ENCODE results near the gene GPR132. TPM values are rescaled to one million over a fixed set of nuclear protein-coding genes. Genes with fewer than 3 reads are reported as not detected.

Gene GPR132
- total and polyA plus RNA-seq, 3 experiments from 2014 or later, result 34.9 to 52.0 (median 51.3) TPM

GRCh38 chr14:105020815-105021655 is 44.2 kb downstream of the GPR132 start, which contains the start of gene CDCA4:
Gene CDCA4 (minus strand): TSS chr14:105021083. CDS start chr14:105011929, 9,154 bp downstream.
- peak within 1 kb of the TSS; percentile 90 to 99 (median 96) for H3K27ac Mint-ChIP-seq
- peaks cover 0 to 3% of the 10 kb centered on the region in 2 donors for H3K27me3 Mint-ChIP-seq
- H3K4me1 Mint-ChIP-seq, result peaks cover 57 to 78% (median 68%) of the 10 kb centered on the region in 3 donors

GRCh38 chr14:105019861-105020814 is 45.1 kb downstream of the GPR132 start:
- H3K27ac Mint-ChIP-seq, result peak overlapping the region; percentile 90 to 99 (median 96)
- peak overlapping the region; percentile 86 for H3K27ac ChIP-seq (ENCODE audit: low read depth, low read length)
- peak overlapping the region; percentile 69 for H3K4me3 ChIP-seq (ENCODE audit: low read length)
- H3K36me3 Mint-ChIP-seq, result peaks cover 0 to 24% (median 4%) of the 10 kb centered on the region in 3 donors
- no peaks in the 10 kb centered on the region for H3K9me3 ChIP-seq (ENCODE audit: low read length)
- ChIA-PET CTCF (interaction anchor here (1.0 to 4.1 kb wide), 8 partner anchors 9 to 44 kb away, joined by 3 to 47 read pairs (median 4); no protein-coding TSS in a partner anchor), POLR2A (interaction anchor here (0.9 to 4.4 kb wide), 7 partner anchors 12 to 281 kb away, joined by 3 to 20 read pairs (median 6); partner anchors contain the start of genes BRF1, CLBA1 and GPR132)
- peaks cover 0 to 3% of the 10 kb centered on the region in 2 donors for H3K27me3 Mint-ChIP-seq
- H3K4me1 ChIP-seq (ENCODE audit: insufficient read depth, low read length), result peaks cover 51% of the 10 kb centered on the region
- H3K4me1 Mint-ChIP-seq, result peaks cover 60 to 78% (median 69%) of the 10 kb centered on the region in 3 donors
- peak; percentile 61 to 80 (median 71) for DNase-seq
- H3K4me3 Mint-ChIP-seq, result peak overlapping the region; percentile 86 to 95 (median 93)
- H3K36me3 ChIP-seq (ENCODE audit: insufficient read depth, low read length), result no peaks in the 10 kb centered on the region
- no peaks in the 10 kb centered on the region for H3K27me3 ChIP-seq (ENCODE audit: insufficient read depth, low read length, poor library complexity, severe bottlenecking)
- H3K9me3 Mint-ChIP-seq, result no peaks in the 10 kb centered on the region

More at GRCh38 chr14:105020815-105021655, 44.2 kb downstream of the GPR132 start, which contains the start of gene CDCA4:
- peaks cover 0 to 20% (median 4%) of the 10 kb centered on the region in 3 donors for H3K36me3 Mint-ChIP-seq
- ChIA-PET POLR2A (interaction anchor here (0.9 to 4.4 kb wide), 6 partner anchors 11 to 280 kb away, joined by 4 to 20 read pairs (median 10); partner anchors contain the start of genes BRF1, CLBA1 and GPR132), CTCF (interaction anchor here (1.0 to 4.1 kb wide), 7 partner anchors 9 to 45 kb away, joined by 4 to 47 read pairs (median 4); no protein-coding TSS in a partner anchor)
- H3K27ac ChIP-seq (ENCODE audit: low read depth, low read length), result peak within 1 kb of the TSS; percentile 86
- peaks cover 49% of the 10 kb centered on the region for H3K4me1 ChIP-seq (ENCODE audit: insufficient read depth, low read length)
- H3K4me3 ChIP-seq (ENCODE audit: low read length), result peak within 1 kb of the TSS; percentile 69
- DNase-seq, result peak; percentile 96 to 98 (median 97)
- H3K27me3 ChIP-seq (ENCODE audit: insufficient read depth, low read length, poor library complexity, severe bottlenecking), result no peaks in the 10 kb centered on the region
- H3K9me3 Mint-ChIP-seq, result no peaks in the 10 kb centered on the region
- no peaks in the 10 kb centered on the region for H3K36me3 ChIP-seq (ENCODE audit: insufficient read depth, low read length)
- peak within 1 kb of the TSS; percentile 86 to 96 (median 93) for H3K4me3 Mint-ChIP-seq
- H3K9me3 ChIP-seq (ENCODE audit: low read length), result no peaks in the 10 kb centered on the region

- H3K4me1 Mint-ChIP-seq, result peaks cover 70 to 80% (median 74%) of the 10 kb centered on the region in 3 donors
- peaks cover 0 to 25% (median 4%) of the 10 kb centered on the region in 3 donors for H3K36me3 Mint-ChIP-seq
- H3K9me3 ChIP-seq (ENCODE audit: low read length), result no peaks in the 10 kb centered on the region
- H3K27me3 ChIP-seq (ENCODE audit: insufficient read depth, low read length, poor library complexity, severe bottlenecking), result no peaks in the 10 kb centered on the region
- H3K4me1 ChIP-seq (ENCODE audit: insufficient read depth, low read length), result peaks cover 56% of the 10 kb centered on the region
- H3K9me3 Mint-ChIP-seq, result no peaks in the 10 kb centered on the region
- peak in 1 of 5 donors; percentile 16 for DNase-seq
- H3K27ac Mint-ChIP-seq, result peak overlapping the region; percentile 51 to 98 (median 92)
- CTCF ChIA-PET, result interaction anchor here (0.7 to 4.1 kb wide), 9 partner anchors 10 to 72 kb away, joined by 3 to 47 read pairs (median 3); partner anchors contain the start of gene GPR132
- H3K27ac ChIP-seq (ENCODE audit: low read depth, low read length), result no peak overlapping the region
- POLR2A ChIA-PET, result interaction anchor here (0.6 to 4.4 kb wide), 4 partner anchors 14 to 397 kb away, joined by 3 to 20 read pairs (median 12); partner anchors contain the start of gene CLBA1
- no peaks in the 10 kb centered on the region for H3K36me3 ChIP-seq (ENCODE audit: insufficient read depth, low read length)
- peaks cover 0 to 3% of the 10 kb centered on the region in 2 donors for H3K27me3 Mint-ChIP-seq
- no peak overlapping the region for H3K4me3 ChIP-seq (ENCODE audit: low read length)
- H3K4me3 Mint-ChIP-seq, result peak overlapping the region; percentile 86 to 95 (median 93)
Measured at GRCh38 chr14:105018414-105018813, 46.8 kb downstream of the GPR132 start.

- peaks cover 74 to 84% (median 81%) of the 10 kb centered on the region in 3 donors for H3K4me1 Mint-ChIP-seq
- Histone ChIP-seq H3K9me3 (ENCODE audit: low read length) (no peaks in the 10 kb centered on the region), H3K4me3 (ENCODE audit: low read length) (no peak overlapping the region), H3K36me3 (ENCODE audit: insufficient read depth, low read length) (peaks cover 11% of the 10 kb centered on the region), H3K27me3 (ENCODE audit: insufficient read depth, low read length, poor library complexity, severe bottlenecking) (no peaks in the 10 kb centered on the region), H3K27ac (ENCODE audit: low read depth, low read length) (peak overlapping the region; percentile 5), H3K4me1 (ENCODE audit: insufficient read depth, low read length) (peaks cover 46% of the 10 kb centered on the region)
- ChIA-PET POLR2A (no interaction called here), CTCF (interaction anchor here (2.5 kb wide), 1 partner anchor 30 kb away, joined by 16 read pairs; no protein-coding TSS in a partner anchor)
- H3K4me3 Mint-ChIP-seq, result peak overlapping the region; percentile 31 to 83 (median 65)
- H3K36me3 Mint-ChIP-seq, result peaks cover 0 to 42% (median 7%) of the 10 kb centered on the region in 3 donors
- peak overlapping the region in 7 of 8 donors; percentile 70 to 98 (median 90) for H3K27ac Mint-ChIP-seq
- peak in 1 of 5 donors; percentile 19 for DNase-seq
- peaks cover 0 to 3% of the 10 kb centered on the region in 2 donors for H3K27me3 Mint-ChIP-seq
- H3K9me3 Mint-ChIP-seq, result no peaks in the 10 kb centered on the region
Measured at GRCh38 chr14:105015905-105016304, 49.3 kb downstream of the GPR132 start.

- DNase-seq, result peak in 3 of 5 donors; percentile 19 to 50 (median 24)
- Mint-ChIP-seq H3K4me3 (peak overlapping the region; percentile 28 to 88 (median 73)), H3K9me3 (no peaks in the 10 kb centered on the region), H3K27me3 (peaks cover 0 to 3% of the 10 kb centered on the region in 2 donors), H3K4me1 (peaks cover 73 to 84% (median 80%) of the 10 kb centered on the region in 3 donors), H3K36me3 (peaks cover 0 to 47% (median 7%) of the 10 kb centered on the region in 3 donors), H3K27ac (peak overlapping the region; percentile 70 to 98 (median 88))
- CTCF ChIA-PET, result interaction anchor here (2.5 kb wide), 1 partner anchor 30 kb away, joined by 16 read pairs; no protein-coding TSS in a partner anchor
- no peaks in the 10 kb centered on the region for H3K27me3 ChIP-seq (ENCODE audit: insufficient read depth, low read length, poor library complexity, severe bottlenecking)
- H3K9me3 ChIP-seq (ENCODE audit: low read length), result no peaks in the 10 kb centered on the region
- H3K36me3 ChIP-seq (ENCODE audit: insufficient read depth, low read length), result peaks cover 13% of the 10 kb centered on the region
- peaks cover 46% of the 10 kb centered on the region for H3K4me1 ChIP-seq (ENCODE audit: insufficient read depth, low read length)
- H3K4me3 ChIP-seq (ENCODE audit: low read length), result peak overlapping the region; percentile 18
- H3K27ac ChIP-seq (ENCODE audit: low read depth, low read length), result peak overlapping the region; percentile 5
- POLR2A ChIA-PET, result no interaction called here
Measured at GRCh38 chr14:105015242-105015641, 50.0 kb downstream of the GPR132 start.

- Histone ChIP-seq H3K36me3 (ENCODE audit: insufficient read depth, low read length) (peaks cover 20% of the 10 kb centered on the region), H3K4me1 (ENCODE audit: insufficient read depth, low read length) (peaks cover 40% of the 10 kb centered on the region), H3K4me3 (ENCODE audit: low read length) (peak overlapping the region; percentile 18), H3K27ac (ENCODE audit: low read depth, low read length) (peak overlapping the region; percentile 5), H3K27me3 (ENCODE audit: insufficient read depth, low read length, poor library complexity, severe bottlenecking) (no peaks in the 10 kb centered on the region), H3K9me3 (ENCODE audit: low read length) (no peaks in the 10 kb centered on the region)
- no peaks in the 10 kb centered on the region for H3K9me3 Mint-ChIP-seq
- H3K27ac Mint-ChIP-seq, result peak overlapping the region; percentile 70 to 98 (median 88)
- ChIA-PET POLR2A (no interaction called here), CTCF (interaction anchor here (1.5 kb wide), 1 partner anchor 31 kb away, joined by 6 read pairs; no protein-coding TSS in a partner anchor)
- H3K36me3 Mint-ChIP-seq, result peaks cover 0 to 50% (median 11%) of the 10 kb centered on the region in 3 donors
- no peak for DNase-seq
- peaks cover 0 to 3% of the 10 kb centered on the region in 2 donors for H3K27me3 Mint-ChIP-seq
- peak overlapping the region; percentile 28 to 88 (median 68) for H3K4me3 Mint-ChIP-seq
- H3K4me1 Mint-ChIP-seq, result peaks cover 67 to 78% (median 74%) of the 10 kb centered on the region in 3 donors
Measured at GRCh38 chr14:105014631-105015030, 50.6 kb downstream of the GPR132 start.

Measured in CD8-positive, alpha-beta memory T cell (primary cell).